ENCODE measurements around the gene PIK3CA.
"Not testable (repeated sequence)": the region's sequence is repeated elsewhere in the genome, so short reads cannot be mapped to it uniquely, and the experiment has no call there.

The PIK3CA gene

GRCh38 chr3:179265092-179265491 lies 116.9 kb downstream of the PIK3CA start:
- Histone ChIP-seq H3K36me3 (ENCODE audit: control insufficient read depth, insufficient read depth, low read length, severe bottlenecking) (no peaks in the 10 kb centered on the region), H3K9me3 (ENCODE audit: control insufficient read depth, low read length) (no peaks in the 10 kb centered on the region), H3K27me3 (replicated peaks; ENCODE audit: control insufficient read depth, insufficient read depth, low read length) (peaks cover 19% of the 10 kb centered on the region), H3K4me1 (ENCODE audit: control insufficient read depth, insufficient read depth, low read length) (no peaks in the 10 kb centered on the region), H3K4me3 (ENCODE audit: low read length) (no peak overlapping the region), H3K9ac (ENCODE audit: low read length) (no peak overlapping the region)
- DNase-seq (ENCODE audit: low read depth), result no peak

DNA sequence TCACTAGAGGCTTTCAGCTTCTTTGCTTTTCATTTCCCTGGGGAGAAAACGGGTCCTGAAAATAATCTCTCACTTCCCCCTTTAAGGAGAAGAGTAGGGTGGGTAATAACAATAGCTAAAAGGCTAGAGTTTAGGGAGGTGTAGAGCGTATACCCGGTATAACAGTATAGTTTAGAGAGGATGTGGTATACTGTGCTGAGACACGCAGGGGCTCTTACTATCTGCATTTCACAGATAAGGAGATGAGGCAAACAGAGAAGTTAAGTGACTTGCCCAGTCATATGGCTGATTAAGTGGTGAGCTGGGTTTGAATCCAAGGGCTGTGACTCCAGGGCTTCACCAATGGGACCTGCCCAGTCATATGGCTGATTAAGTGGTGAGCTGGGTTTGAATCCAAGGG lies 117.7 kb downstream of the PIK3CA start:
- no peak overlapping the region for H3K4me3 ChIP-seq (ENCODE audit: low read length)
- no peaks in the 10 kb centered on the region for H3K9me3 ChIP-seq (ENCODE audit: control insufficient read depth, low read length)
- H3K4me1 ChIP-seq (ENCODE audit: control insufficient read depth, insufficient read depth, low read length), result no peaks in the 10 kb centered on the region
- H3K36me3 ChIP-seq (ENCODE audit: control insufficient read depth, insufficient read depth, low read length, severe bottlenecking), result no peaks in the 10 kb centered on the region
- no peak for DNase-seq (ENCODE audit: low read depth)
- H3K27me3 ChIP-seq (replicated peaks; ENCODE audit: control insufficient read depth, insufficient read depth, low read length), result peaks cover 19% of the 10 kb centered on the region
- H3K9ac ChIP-seq (ENCODE audit: low read length), result no peak overlapping the region

GRCh38 chr3:179266701-179267211 lies 118.6 kb downstream of the PIK3CA start:
- Histone ChIP-seq H3K27me3 (replicated peaks; ENCODE audit: control insufficient read depth, insufficient read depth, low read length) (peaks cover 19% of the 10 kb centered on the region), H3K4me3 (ENCODE audit: low read length) (no peak overlapping the region), H3K9me3 (ENCODE audit: control insufficient read depth, low read length) (no peaks in the 10 kb centered on the region), H3K9ac (ENCODE audit: low read length) (no peak overlapping the region), H3K36me3 (ENCODE audit: control insufficient read depth, insufficient read depth, low read length, severe bottlenecking) (no peaks in the 10 kb centered on the region), H3K4me1 (ENCODE audit: control insufficient read depth, insufficient read depth, low read length) (no peaks in the 10 kb centered on the region)
- no peak for DNase-seq (ENCODE audit: low read depth)

DNA sequence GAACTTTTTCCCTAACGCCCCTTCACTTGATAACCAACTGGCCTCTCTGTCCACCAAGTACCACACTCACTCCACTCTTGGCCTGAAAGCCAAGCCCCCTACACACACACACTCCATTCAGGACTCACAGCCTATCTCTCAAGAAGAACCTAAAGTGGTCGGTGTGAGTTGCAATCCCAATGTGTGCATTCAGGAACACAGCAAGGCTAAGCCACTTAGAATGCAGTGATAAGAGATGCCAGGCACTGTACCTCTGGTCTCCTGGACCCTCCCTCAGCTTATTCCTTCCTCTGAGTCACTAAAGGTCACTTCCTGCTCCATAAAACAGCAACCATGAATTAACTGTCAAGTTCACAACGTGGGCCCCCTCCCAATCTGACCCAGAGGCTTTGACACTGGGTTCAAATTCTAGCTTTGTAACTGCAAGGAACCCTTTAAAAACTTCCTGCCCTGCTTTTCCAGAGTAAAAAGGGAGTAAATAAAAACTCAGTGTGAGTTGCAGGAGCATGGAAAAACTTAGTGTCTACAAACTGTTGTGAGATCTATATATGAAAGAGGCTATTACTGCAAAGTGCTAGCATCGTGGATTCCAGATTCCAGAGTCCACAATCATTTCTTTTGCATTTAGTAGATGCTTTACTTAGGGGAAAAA lies 120.4 kb downstream of the PIK3CA start:
- Histone ChIP-seq H3K36me3 (ENCODE audit: control insufficient read depth, insufficient read depth, low read length, severe bottlenecking) (no peaks in the 10 kb centered on the region), H3K9me3 (ENCODE audit: control insufficient read depth, low read length) (no peaks in the 10 kb centered on the region), H3K4me1 (ENCODE audit: control insufficient read depth, insufficient read depth, low read length) (no peaks in the 10 kb centered on the region), H3K27me3 (replicated peaks; ENCODE audit: control insufficient read depth, insufficient read depth, low read length) (peaks cover 19% of the 10 kb centered on the region), H3K4me3 (ENCODE audit: low read length) (no peak overlapping the region), H3K9ac (ENCODE audit: low read length) (no peak overlapping the region)
- DNase-seq (ENCODE audit: low read depth), result no peak

DNA sequence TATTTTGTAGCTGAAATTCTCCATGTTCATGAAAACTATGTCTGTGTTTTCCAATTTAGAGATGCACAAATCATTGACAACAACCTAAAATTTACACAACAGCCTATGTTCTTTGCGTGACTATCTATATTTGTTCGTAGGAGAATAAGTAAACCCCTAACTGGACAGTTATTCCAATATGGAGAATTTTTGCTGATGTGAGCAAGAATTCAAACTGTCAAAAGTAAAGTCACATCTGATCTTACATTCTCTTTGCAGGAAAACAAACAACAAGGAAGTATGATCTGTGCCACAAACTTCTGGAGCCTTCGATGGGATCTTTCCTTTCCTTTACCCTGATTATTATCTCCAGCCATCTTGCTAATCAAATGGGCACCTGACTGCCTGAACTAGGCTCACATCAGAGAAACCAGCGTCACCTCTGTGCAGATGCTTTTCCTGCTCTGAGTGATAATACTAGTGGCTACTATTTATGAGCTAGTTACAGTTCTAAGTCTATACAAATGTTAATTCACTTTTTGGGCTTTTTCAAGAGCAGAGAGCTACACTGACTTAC lies 121.1 kb downstream of the PIK3CA start:
- no peaks in the 10 kb centered on the region for H3K9me3 ChIP-seq (ENCODE audit: control insufficient read depth, low read length)
- H3K36me3 ChIP-seq (ENCODE audit: control insufficient read depth, insufficient read depth, low read length, severe bottlenecking), result no peaks in the 10 kb centered on the region
- no peak for DNase-seq (ENCODE audit: low read depth)
- peaks cover 19% of the 10 kb centered on the region for H3K27me3 ChIP-seq (replicated peaks; ENCODE audit: control insufficient read depth, insufficient read depth, low read length)
- no peak overlapping the region for H3K4me3 ChIP-seq (ENCODE audit: low read length)
- no peak overlapping the region for H3K9ac ChIP-seq (ENCODE audit: low read length)
- H3K4me1 ChIP-seq (ENCODE audit: control insufficient read depth, insufficient read depth, low read length), result no peaks in the 10 kb centered on the region

GRCh38 chr3:179272385-179272784 lies 124.2 kb downstream of the PIK3CA start:
- peaks cover 8% of the 10 kb centered on the region for H3K27me3 ChIP-seq (replicated peaks; ENCODE audit: control insufficient read depth, insufficient read depth, low read length)
- H3K36me3 ChIP-seq (ENCODE audit: control insufficient read depth, insufficient read depth, low read length, severe bottlenecking), result no peaks in the 10 kb centered on the region
- H3K4me3 ChIP-seq (ENCODE audit: low read length), result no peak overlapping the region
- peak; percentile 43 for DNase-seq (ENCODE audit: low read depth)
- no peaks in the 10 kb centered on the region for H3K9me3 ChIP-seq (ENCODE audit: control insufficient read depth, low read length)
- no peaks in the 10 kb centered on the region for H3K4me1 ChIP-seq (ENCODE audit: control insufficient read depth, insufficient read depth, low read length)
- H3K9ac ChIP-seq (ENCODE audit: low read length), result no peak overlapping the region

- not testable (repeated sequence) for H3K27me3 ChIP-seq (replicated peaks; ENCODE audit: control insufficient read depth, insufficient read depth, low read length); H3K9me3 ChIP-seq (ENCODE audit: control insufficient read depth, low read length); H3K4me1 ChIP-seq (ENCODE audit: control insufficient read depth, insufficient read depth, low read length); DNase-seq (ENCODE audit: low read depth); H3K36me3 ChIP-seq (ENCODE audit: control insufficient read depth, insufficient read depth, low read length, severe bottlenecking); H3K4me3 ChIP-seq (ENCODE audit: low read length); H3K9ac ChIP-seq (ENCODE audit: low read length)
Observed at GRCh38 chr3:179274434-179274833, 126.3 kb downstream of the PIK3CA start.

GRCh38 chr3:179276001-179276400 lies 127.8 kb downstream of the PIK3CA start:
- no peaks in the 10 kb centered on the region for H3K27me3 ChIP-seq (replicated peaks; ENCODE audit: control insufficient read depth, insufficient read depth, low read length)
- no peak overlapping the region for H3K9ac ChIP-seq (ENCODE audit: low read length)
- H3K36me3 ChIP-seq (ENCODE audit: control insufficient read depth, insufficient read depth, low read length, severe bottlenecking), result no peaks in the 10 kb centered on the region
- H3K4me3 ChIP-seq (ENCODE audit: low read length), result no peak overlapping the region
- no peaks in the 10 kb centered on the region for H3K9me3 ChIP-seq (ENCODE audit: control insufficient read depth, low read length)
- no peaks in the 10 kb centered on the region for H3K4me1 ChIP-seq (ENCODE audit: control insufficient read depth, insufficient read depth, low read length)
- DNase-seq (ENCODE audit: low read depth), result no peak

GRCh38 chr3:179276743-179277142 lies 128.6 kb downstream of the PIK3CA start:
- H3K9me3 ChIP-seq (ENCODE audit: control insufficient read depth, low read length), result no peaks in the 10 kb centered on the region
- H3K27me3 ChIP-seq (replicated peaks; ENCODE audit: control insufficient read depth, insufficient read depth, low read length), result no peaks in the 10 kb centered on the region
- no peaks in the 10 kb centered on the region for H3K36me3 ChIP-seq (ENCODE audit: control insufficient read depth, insufficient read depth, low read length, severe bottlenecking)
- no peak overlapping the region for H3K4me3 ChIP-seq (ENCODE audit: low read length)
- no peak for DNase-seq (ENCODE audit: low read depth)
- no peaks in the 10 kb centered on the region for H3K4me1 ChIP-seq (ENCODE audit: control insufficient read depth, insufficient read depth, low read length)
- H3K9ac ChIP-seq (ENCODE audit: low read length), result no peak overlapping the region

DNA sequence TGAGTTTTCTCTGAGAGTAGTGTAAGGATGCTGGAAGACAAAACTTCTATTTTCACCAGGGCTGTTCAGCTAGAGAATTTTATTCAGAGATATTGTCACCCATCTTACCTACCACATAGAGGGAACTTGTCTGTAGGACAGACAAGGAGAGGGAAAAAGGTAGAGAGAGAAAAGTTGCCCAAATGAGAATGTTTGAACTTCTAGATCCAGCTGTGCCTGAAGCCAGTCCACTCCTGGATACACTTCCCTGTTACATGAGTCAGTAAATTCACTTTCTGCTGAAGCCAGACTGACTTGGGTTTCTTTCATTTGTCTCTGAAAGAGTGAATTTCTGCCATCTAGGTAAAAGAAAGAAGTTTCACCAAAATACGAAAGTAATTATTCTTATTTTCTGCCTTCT lies 130.0 kb downstream of the PIK3CA start:
- H3K27me3 ChIP-seq (replicated peaks; ENCODE audit: control insufficient read depth, insufficient read depth, low read length), result no peaks in the 10 kb centered on the region
- H3K4me1 ChIP-seq (ENCODE audit: control insufficient read depth, insufficient read depth, low read length), result no peaks in the 10 kb centered on the region
- no peaks in the 10 kb centered on the region for H3K36me3 ChIP-seq (ENCODE audit: control insufficient read depth, insufficient read depth, low read length, severe bottlenecking)
- DNase-seq (ENCODE audit: low read depth), result no peak
- no peak overlapping the region for H3K9ac ChIP-seq (ENCODE audit: low read length)
- no peak overlapping the region for H3K4me3 ChIP-seq (ENCODE audit: low read length)
- no peaks in the 10 kb centered on the region for H3K9me3 ChIP-seq (ENCODE audit: control insufficient read depth, low read length)

DNA sequence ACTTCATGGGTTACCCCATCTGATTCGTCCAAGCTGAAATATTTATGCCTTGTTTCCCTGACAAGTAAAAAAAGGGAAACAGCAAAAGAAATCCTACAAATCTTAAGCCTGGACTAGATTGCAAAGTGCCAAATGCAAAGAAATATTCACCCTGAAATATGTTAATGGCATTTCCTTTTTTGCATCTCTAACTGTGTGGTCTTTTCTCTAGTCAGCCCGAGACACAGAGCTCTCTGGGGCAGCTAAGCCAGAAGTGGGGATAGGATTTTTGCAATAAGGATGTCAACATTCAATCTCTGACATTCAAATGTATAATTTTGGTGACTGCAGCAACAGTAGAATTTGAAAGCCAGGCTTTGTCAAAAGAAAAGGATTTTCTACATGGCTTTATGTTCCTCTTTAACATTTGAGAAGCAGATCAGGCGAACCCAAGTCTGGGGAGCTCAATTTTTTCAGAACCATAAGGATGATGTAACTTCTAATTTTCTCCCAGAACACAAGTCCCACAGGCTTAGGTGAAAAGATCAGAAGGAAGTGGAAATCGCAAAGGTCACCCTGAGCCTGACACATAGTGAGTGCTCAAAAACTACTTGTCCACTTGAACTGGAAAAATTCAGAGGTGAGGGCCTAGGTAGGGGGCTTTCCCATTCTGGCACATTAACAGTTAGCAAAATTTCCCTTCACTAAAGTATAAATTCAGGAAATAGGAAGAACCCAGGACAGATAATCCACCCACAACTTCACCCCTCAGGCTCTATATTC lies 131.0 kb downstream of the PIK3CA start:
- Histone ChIP-seq H3K27me3 (replicated peaks; ENCODE audit: control insufficient read depth, insufficient read depth, low read length) (no peaks in the 10 kb centered on the region), H3K36me3 (ENCODE audit: control insufficient read depth, insufficient read depth, low read length, severe bottlenecking) (no peaks in the 10 kb centered on the region), H3K9ac (ENCODE audit: low read length) (no peak overlapping the region), H3K9me3 (ENCODE audit: control insufficient read depth, low read length) (no peaks in the 10 kb centered on the region), H3K4me1 (ENCODE audit: control insufficient read depth, insufficient read depth, low read length) (no peaks in the 10 kb centered on the region), H3K4me3 (ENCODE audit: low read length) (no peak overlapping the region)
- no peak for DNase-seq (ENCODE audit: low read depth)
